Sigmoid colon (tissue), 7 donors: ENCODE measurements around the gene CARD10. TPM values are rescaled to one million over a fixed set of nuclear protein-coding genes. Genes with fewer than 3 reads are reported as not detected.

Experiments
- DNase-seq: peaks from one replicate; pipeline ENCODE4 v3.0.0-alpha.2; 2019
- H3K27ac ChIP-seq, 4 donors: fragments of 200-600 bp; sonication (generic); one replicate each; pipeline ENCODE4 v1.5.1; 2016 to 2019; ENCODE audit warnings: mild to moderate bottlenecking in 1 of 4
- H3K27me3 ChIP-seq, 3 donors: fragments of 200-600 bp; sonication (generic); one replicate each; pipeline ENCODE4 v1.5.1; 2019; ENCODE audit warnings: mild to moderate bottlenecking in 1 of 3
- H3K36me3 ChIP-seq, 4 donors: fragments of 200-600 bp; sonication (generic); one replicate each; pipeline ENCODE4 v1.5.1; 2016 to 2019
- H3K4me1 ChIP-seq, 4 donors: fragments of 200-600 bp; sonication (generic); one replicate each; pipeline ENCODE4 v1.5.1; 2017 to 2019
- H3K4me3 ChIP-seq, 4 donors: fragments of 200-600 bp; sonication (generic); one replicate each; pipeline ENCODE4 v1.5.1; 2017 to 2019; ENCODE audit warnings: mild to moderate bottlenecking in 2 of 4, moderate library complexity in 1 of 4
- H3K9me3 ChIP-seq, 4 donors: fragments of 200-600 bp in 3 of 4; sonication (generic) in 3 of 4; one replicate each; pipeline versions ENCODE4 v1.5.1 to v1.6.1; 2013 to 2019
- CTCF ChIP-seq, 4 experiments: fragments of 450-650 bp in 3 of 4; fragments of 200-600 bp in 1 of 4; IDR thresholded peaks; one replicate each; pipeline ENCODE4 v1.5.1; 2016 to 2019; ENCODE audit warnings: antibody characterized with exemption in 4 of 4, mild to moderate bottlenecking in 3 of 4, moderate library complexity in 2 of 4
- EP300 ChIP-seq, 4 donors: sonication (generic); formaldehyde crosslinking; IDR thresholded peaks; one replicate each; pipeline ENCODE4 v1.6.1; 2017; ENCODE audit warnings: antibody characterized with exemption in 4 of 4
- POLR2A ChIP-seq, 2 donors: fragments of 450-650 bp; IDR thresholded peaks; one replicate each; pipeline ENCODE4 v1.6.1; 2016; ENCODE audit warnings: antibody characterized with exemption in 2 of 2, mild to moderate bottlenecking in 2 of 2, moderate library complexity in 2 of 2
- POLR2AphosphoS5 ChIP-seq, 4 donors: sonication (generic); formaldehyde crosslinking; IDR thresholded peaks; one replicate each; pipeline ENCODE4 v1.6.1; 2017; ENCODE audit warnings: antibody characterized with exemption in 4 of 4
- WGBS, 2 donors: extraction: QIAGEN DNeasy Blood & Tissue Kit; methylation state at CpG; one replicate each; pipeline ENCODE4 v1.1.7; 2013; 5-methylcytosine and 5-hydroxymethylcytosine counted together
- intact Hi-C: fragments of 100-400 bp; cut with DNase I; formaldehyde crosslinking; loops from one replicate; pipeline ENCODE4 v1.15.1; 2023
- polyA plus RNA-seq, 3 donors: library from polyadenylated mRNA; stranded (reverse); fragments of 200-250 nt; gene quantifications; one replicate each; pipeline ENCODE4 v1.2.3, GENCODE V29; 2013
- total RNA-seq, 4 donors: library from RNA; depleted of rRNA; stranded (reverse); fragments of >200 nt; gene quantifications; one replicate each; pipeline ENCODE4 v1.1.0, GENCODE V29; 2016
- donor health status: healthy with polysubstance abuse.
- donor health status: Bipolar disorder and iron deficiency.
- donor health status: healthy.

CARD10 gene
- total and polyA plus RNA-seq, 7 donors: 2.8 to 41.0 (median 8.6) TPM

GRCh38 chr22:37473437-37473946 lies 45.7 kb downstream of the CARD10 start:
- H3K36me3 ChIP-seq: no peaks in the 10 kb centered on the region
- DNase-seq: no peak
- peaks cover 5 to 62% (median 22%) of the 10 kb centered on the region in 3 donors for H3K27me3 ChIP-seq
- H3K4me1 ChIP-seq: no peaks in the 10 kb centered on the region
- no peak overlapping the region for H3K27ac ChIP-seq
- TF ChIP-seq POLR2A (IDR thresholded peaks at IDR 0.05): no peak
- no peak for TF ChIP-seq CTCF (IDR thresholded peaks at IDR 0.05)
- no peak for TF ChIP-seq EP300 (IDR thresholded peaks at IDR 0.05)
- no peak overlapping the region for H3K4me3 ChIP-seq
- no peaks in the 10 kb centered on the region for H3K9me3 ChIP-seq
- WGBS, 2 donors: 74 to 87% methylated on average over 8 of the region's 8 CpGs
- intact Hi-C loops: no loop called here

GRCh38 chr22:37472418-37473006 lies 46.7 kb downstream of the CARD10 start:
- Histone ChIP-seq H3K27ac (no peak overlapping the region), H3K27me3 (peaks cover 5 to 61% (median 22%) of the 10 kb centered on the region in 3 donors)
- intact Hi-C loops: no loop called here

GRCh38 chr22:37471727-37472417 lies 47.3 kb downstream of the CARD10 start:
- WGBS, 2 donors: 68 to 87% methylated on average over 9 of the region's 9 CpGs
- Histone ChIP-seq H3K27ac (no peak overlapping the region), H3K9me3 (no peaks in the 10 kb centered on the region), H3K4me1 (no peaks in the 10 kb centered on the region), H3K36me3 (no peaks in the 10 kb centered on the region), H3K27me3 (peaks cover 2 to 61% (median 22%) of the 10 kb centered on the region in 3 donors), H3K4me3 (no peak overlapping the region)
- TF ChIP-seq POLR2AphosphoS5 (IDR thresholded peaks at IDR 0.05): no peak
- TF ChIP-seq CTCF (IDR thresholded peaks at IDR 0.05): no peak
- no peak for TF ChIP-seq POLR2A (IDR thresholded peaks at IDR 0.05)
- no peak for TF ChIP-seq EP300 (IDR thresholded peaks at IDR 0.05)
- intact Hi-C loops: no loop called here
- no peak for DNase-seq

More at GRCh38 chr22:37472418-37473006, 46.7 kb downstream of the CARD10 start:
- Histone ChIP-seq H3K36me3 (no peaks in the 10 kb centered on the region), H3K4me1 (no peaks in the 10 kb centered on the region), H3K9me3 (no peaks in the 10 kb centered on the region), H3K4me3 (no peak overlapping the region)
- 22 to 56% methylated on average over 8 of the region's 8 CpGs for WGBS, 2 donors
- TF ChIP-seq EP300 (IDR thresholded peaks at IDR 0.05): no peak
- no peak for TF ChIP-seq POLR2A (IDR thresholded peaks at IDR 0.05)
- no peak for TF ChIP-seq POLR2AphosphoS5 (IDR thresholded peaks at IDR 0.05)
- peak in 1 of 4 experiments; percentile 15 for TF ChIP-seq CTCF (IDR thresholded peaks at IDR 0.05)
- no peak for DNase-seq

GRCh38 chr22:37470087-37470445 lies 49.1 kb downstream of the CARD10 start:
- Histone ChIP-seq H3K27me3 (peaks cover 2 to 72% (median 12%) of the 10 kb centered on the region in 3 donors), H3K9me3 (no peaks in the 10 kb centered on the region), H3K27ac (no peak overlapping the region), H3K4me1 (no peaks in the 10 kb centered on the region), H3K36me3 (no peaks in the 10 kb centered on the region), H3K4me3 (no peak overlapping the region)
- intact Hi-C loops: no loop called here
- TF ChIP-seq CTCF (IDR thresholded peaks at IDR 0.05) (no peak), POLR2A (IDR thresholded peaks at IDR 0.05) (no peak), EP300 (IDR thresholded peaks at IDR 0.05) (no peak), POLR2AphosphoS5 (IDR thresholded peaks at IDR 0.05) (no peak)
- no peak for DNase-seq
- WGBS, 2 donors: 77 to 82% methylated on average over 5 of the region's 5 CpGs
